SIG-M5 treated with dmso at 0.1 percent for 504 hours (cell line): ENCODE measurements around the gene BTG4.

Source experiments
- DNase-seq: peaks from one replicate; lab custom pipeline; 2025; ENCODE audit not compliant: unreplicated experiment; lab: John Stamatoyannopoulos, UW

The BTG4 gene

DNA sequence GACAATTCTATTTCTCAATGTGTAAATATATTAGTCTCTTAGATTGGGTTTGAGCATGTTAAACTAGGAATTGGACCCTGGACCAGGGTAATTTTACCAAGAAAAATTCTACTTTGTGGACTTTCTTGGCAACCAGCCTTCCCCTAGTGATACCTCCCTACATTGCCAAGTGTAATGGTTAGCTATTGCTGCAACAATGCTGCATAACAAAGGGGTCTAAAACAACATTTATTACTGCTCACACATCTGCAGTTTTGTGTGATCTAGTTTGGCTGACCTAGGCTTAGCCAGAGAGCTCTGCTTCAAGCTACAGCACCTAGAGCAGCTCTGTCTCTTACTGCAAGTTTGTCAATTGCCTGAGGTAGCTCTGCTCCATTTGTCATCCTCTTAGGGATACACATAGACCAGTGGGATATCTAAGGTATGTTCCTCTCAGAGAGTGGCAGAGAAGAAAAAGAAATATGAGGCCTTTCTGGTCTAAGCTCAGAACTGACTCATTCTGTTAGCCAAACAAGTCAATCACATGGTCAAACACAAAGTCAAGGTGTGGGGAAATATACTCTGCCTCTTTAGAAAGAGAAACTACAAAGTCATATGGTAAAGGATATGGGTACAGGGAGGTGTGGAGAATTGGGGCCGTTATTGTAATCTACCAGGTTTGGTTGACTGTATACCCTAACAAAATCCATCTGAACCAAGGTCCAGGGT, 26.4 kb upstream of the BTG4 start:
- DNase-seq, result no peak

- no peak for DNase-seq
Measured at GRCh38 chr11:111537336-111537860, 25.2 kb upstream of the BTG4 start.

DNA sequence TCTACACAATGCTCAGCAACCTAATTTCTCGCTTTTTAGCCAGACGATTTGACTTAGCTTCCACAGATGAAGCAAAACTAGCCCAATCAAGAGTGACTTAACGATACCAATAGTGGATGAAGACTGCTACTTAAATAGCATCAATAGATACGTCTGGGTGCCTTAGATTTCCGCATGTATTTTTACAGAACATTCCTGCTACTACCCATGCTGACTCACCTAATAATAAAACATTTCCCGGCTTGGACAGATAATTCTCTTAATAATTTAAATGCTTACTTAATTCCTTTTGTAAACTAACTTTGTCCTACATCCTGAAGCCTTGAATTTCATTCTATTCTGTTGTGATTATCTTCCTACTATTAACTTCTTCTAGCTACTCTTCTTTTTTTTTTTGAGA, 23.1 kb upstream of the BTG4 start:
- DNase-seq, result no peak

GRCh38 chr11:111532365-111532709, 20.2 kb upstream of the BTG4 start:
- DNase-seq, result peak; percentile 16

DNA sequence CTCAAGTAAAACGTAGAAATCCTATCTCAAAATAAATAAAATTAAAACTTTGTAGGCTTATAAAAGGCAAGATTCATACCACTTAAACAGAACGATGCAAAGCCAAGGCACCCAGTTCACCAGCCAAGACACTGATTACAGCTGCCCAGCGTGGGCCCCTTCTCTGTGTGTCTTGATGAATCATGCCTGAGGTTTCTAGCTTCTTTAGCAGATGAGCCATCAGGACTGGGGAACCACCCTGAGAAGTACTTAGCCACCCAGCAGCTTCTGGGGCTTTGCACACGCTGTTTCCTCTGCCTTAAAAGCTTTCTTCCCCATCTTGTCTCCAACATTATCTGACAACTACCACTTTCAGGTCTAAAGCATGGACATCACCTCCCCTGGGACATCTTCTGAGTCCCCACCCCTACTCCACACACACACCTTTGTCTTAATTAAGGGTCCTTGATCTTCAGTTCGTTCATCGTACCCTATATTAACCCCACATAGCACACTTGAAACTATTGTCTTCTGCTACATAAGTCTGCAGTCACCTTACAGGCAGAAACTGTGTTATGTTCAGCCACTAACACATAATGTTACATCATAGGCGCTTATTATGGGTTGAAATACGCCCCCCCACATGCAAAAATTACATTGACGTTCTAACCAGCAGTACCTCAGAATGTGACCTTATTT, 19.6 kb upstream of the BTG4 start:
- DNase-seq, result peak; percentile 83

- no peak for DNase-seq
Measured at GRCh38 chr11:111531136-111531535, 18.9 kb upstream of the BTG4 start.

- DNase-seq, result peak; percentile 34
Measured at GRCh38 chr11:111530091-111530490, 17.9 kb upstream of the BTG4 start.

GRCh38 chr11:111528557-111528956, 16.4 kb upstream of the BTG4 start:
- DNase-seq, result no peak

DNA sequence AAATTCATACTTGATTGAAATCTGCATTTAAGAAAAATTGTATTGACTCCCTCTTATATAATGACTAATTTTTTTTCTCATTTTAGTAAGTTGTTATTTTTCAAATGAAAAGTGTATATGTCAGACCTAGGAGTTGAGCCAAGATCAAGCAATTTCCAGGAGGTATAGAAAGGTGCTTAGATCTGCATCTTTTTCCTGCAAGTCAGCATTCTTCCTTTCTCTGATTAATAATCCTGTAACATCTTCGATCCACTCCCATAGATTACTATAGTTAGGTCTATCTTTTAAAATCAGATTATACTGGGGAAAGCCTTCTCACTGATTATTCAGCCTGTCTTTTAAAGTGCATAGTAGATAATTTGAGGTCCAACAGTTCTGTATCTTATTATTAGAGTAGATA, 15.1 kb upstream of the BTG4 start:
- no peak for DNase-seq

DNA sequence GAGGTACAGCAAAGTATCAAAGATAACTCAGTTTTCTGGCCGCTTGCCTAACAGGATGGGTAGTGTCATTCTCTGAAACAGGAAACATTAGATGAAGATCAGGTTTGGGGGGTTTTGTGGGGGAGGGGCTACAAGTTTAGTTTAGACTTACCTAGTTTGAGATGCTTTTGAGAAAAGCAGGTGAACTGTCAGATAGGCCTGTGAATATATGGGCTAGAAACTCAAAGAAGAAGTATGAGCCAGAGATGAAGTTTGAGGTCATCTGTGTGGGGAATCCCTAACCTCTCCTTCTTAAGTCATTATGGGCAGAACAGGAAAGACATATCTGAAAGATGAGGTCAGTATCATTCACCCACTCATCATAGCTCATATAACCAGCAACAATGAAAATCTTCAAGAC, 14.3 kb upstream of the BTG4 start:
- no peak for DNase-seq

DNA sequence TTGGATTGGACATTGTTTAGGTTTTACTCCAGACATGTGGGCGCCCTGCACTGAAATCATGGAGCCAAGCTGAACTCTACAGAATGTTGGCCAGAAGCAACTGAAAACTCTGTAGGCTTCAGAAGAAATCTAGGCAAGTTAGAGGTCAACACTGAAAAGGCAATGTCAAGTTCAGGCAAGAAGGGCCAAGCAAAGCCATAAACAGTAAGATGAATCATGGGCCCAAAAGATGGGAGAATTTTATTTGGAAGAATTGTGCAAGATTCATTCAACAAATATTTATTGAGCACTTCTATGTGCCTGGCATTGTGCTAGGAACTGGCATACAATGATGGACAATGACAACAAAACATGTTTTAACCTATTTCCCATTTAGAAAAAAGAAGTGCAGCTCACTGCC, 13.3 kb upstream of the BTG4 start:
- DNase-seq, result no peak

GRCh38 chr11:111524056-111524455, 11.9 kb upstream of the BTG4 start:
- peak; percentile 14 for DNase-seq

- DNase-seq, result no peak
Measured at GRCh38 chr11:111523343-111523742, 11.2 kb upstream of the BTG4 start.

GRCh38 chr11:111522426-111522825, 10.2 kb upstream of the BTG4 start:
- DNase-seq, result no peak

- DNase-seq, result no peak
Measured at GRCh38 chr11:111521135-111521534, 8.9 kb upstream of the BTG4 start.

GRCh38 chr11:111520560-111520959, 8.4 kb upstream of the BTG4 start:
- no peak for DNase-seq

GRCh38 chr11:111518668-111519067, 6.5 kb upstream of the BTG4 start:
- DNase-seq, result no peak

- no peak for DNase-seq
Measured at GRCh38 chr11:111515591-111515990, 3.4 kb upstream of the BTG4 start.

GRCh38 chr11:111514216-111515031, 2.2 kb upstream of the BTG4 start, which contains the start of gene HOATZ:
HOATZ (plus strand) TSS chr11:111514778; CDS start chr11:111514785, 7 bp downstream.
- no peak for DNase-seq

DNA sequence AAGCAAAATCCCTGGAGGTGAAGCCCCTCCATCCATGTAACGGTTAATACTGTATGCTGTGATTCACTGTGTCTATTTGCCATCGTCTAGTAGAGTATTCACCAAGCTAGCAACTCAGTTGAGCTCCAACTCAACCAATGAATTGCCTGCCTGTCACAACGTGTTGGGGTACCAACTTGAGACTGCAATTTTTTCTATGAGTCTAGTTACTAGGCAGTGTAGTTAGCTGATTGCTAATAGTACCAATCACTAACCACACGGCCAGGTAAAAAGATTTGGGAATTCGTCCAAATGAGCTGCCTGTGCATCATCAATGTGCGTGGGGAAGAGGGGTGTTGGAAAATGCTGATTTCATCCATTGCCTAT, 1.0 kb upstream of the BTG4 start:
- DNase-seq, result no peak

DNA sequence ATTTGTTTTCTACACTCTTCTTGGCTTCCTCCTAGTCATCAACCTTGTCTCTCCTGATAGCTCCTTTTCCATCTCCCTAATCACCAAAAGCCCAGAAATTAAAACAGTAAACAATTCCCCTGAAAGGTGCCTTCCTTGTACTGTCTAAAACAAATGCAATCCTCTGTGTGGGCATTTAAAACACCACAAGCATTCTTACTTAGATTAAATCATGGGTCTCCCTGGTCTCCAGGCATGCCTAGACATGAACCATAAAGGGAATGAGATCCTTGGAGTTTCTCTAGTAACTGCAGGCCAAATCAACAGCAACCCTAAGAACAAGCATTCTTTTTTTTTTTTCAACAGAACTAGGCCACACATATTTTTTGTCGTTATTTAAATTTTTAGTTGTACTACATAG, 1.9 kb downstream of the BTG4 start:
- DNase-seq, result no peak

GRCh38 chr11:111502611-111503010, 9.6 kb downstream of the BTG4 start:
- DNase-seq, result no peak
